Tibial artery (tissue), 4 donors: ENCODE measurements around the gene DROSHA.

Experiments used
- DNase-seq, 2 donors: peaks; one replicate each; pipeline ENCODE4 v3.0.0-alpha.2; 2019
- H3K27ac ChIP-seq, 2 donors: fragments of 200-600 bp; sonication (generic) in 1 of 2; 1 replicate in 1 of 2; 2 replicates in 1 of 2; pipeline ENCODE4 v1.5.1; 2018 to 2019; ENCODE audit warnings: mild to moderate bottlenecking in 1 of 2
- H3K27me3 ChIP-seq, 2 donors: fragments of 200-600 bp; sonication (generic) in 1 of 2; one replicate each; pipeline versions ENCODE4 v1.5.1 to v1.6.0; 2016 to 2019
- H3K36me3 ChIP-seq, 3 donors: fragments of 200-600 bp; sonication (generic) in 2 of 3; one replicate each; pipeline ENCODE4 v1.5.1; 2016 to 2019; ENCODE audit warnings: mild to moderate bottlenecking in 2 of 3
- H3K4me1 ChIP-seq, 4 donors: fragments of 200-600 bp; sonication (generic) in 2 of 4; 1 replicate in 3 of 4; 2 replicates in 1 of 4; pipeline ENCODE4 v1.5.1; 2016 to 2019
- H3K4me3 ChIP-seq, 2 donors: fragments of 200-600 bp; sonication (generic) in 1 of 2; 1 replicate in 1 of 2; 2 replicates in 1 of 2; pipeline ENCODE4 v1.5.1; 2018 to 2019; ENCODE audit warnings: mild to moderate bottlenecking in 2 of 2
- H3K9me3 ChIP-seq, 3 donors: fragments of 200-600 bp; sonication (generic) in 1 of 3; one replicate each; pipeline ENCODE4 v1.5.1; 2016 to 2019
- CTCF ChIP-seq, 2 experiments: fragments of 200-600 bp in 1 of 2; fragments of 450-650 bp in 1 of 2; IDR thresholded peaks; one replicate each; pipeline ENCODE4 v1.5.1; 2017 to 2019; ENCODE audit warnings: antibody characterized with exemption in 2 of 2, mild to moderate bottlenecking in 1 of 2, moderate library complexity in 1 of 2
- intact Hi-C: fragments of 100-400 bp; cut with DNase I; formaldehyde crosslinking; loops from one replicate; pipeline ENCODE4 v1.15.0; 2023; ENCODE audit warnings: low total_unique reads

DROSHA gene

GRCh38 chr5:31479706-31480105 lies 52.2 kb downstream of the DROSHA start:
- Histone ChIP-seq H3K9me3 (no peaks in the 10 kb centered on the region), H3K36me3 (peaks cover 15 to 43% (median 24%) of the 10 kb centered on the region in 3 donors), H3K27ac (no peak overlapping the region), H3K4me3 (no peak overlapping the region), H3K27me3 (no peaks in the 10 kb centered on the region), H3K4me1 (peaks cover 0 to 5% (median 0%) of the 10 kb centered on the region in 4 donors)
- no peak for TF ChIP-seq CTCF (IDR thresholded peaks at IDR 0.05)
- no peak for DNase-seq
- intact Hi-C loops: no loop called here

- Histone ChIP-seq H3K27ac (no peak overlapping the region), H3K4me1 (peaks cover 0 to 5% (median 0%) of the 10 kb centered on the region in 4 donors), H3K4me3 (no peak overlapping the region), H3K9me3 (no peaks in the 10 kb centered on the region), H3K36me3 (peaks cover 15 to 38% (median 22%) of the 10 kb centered on the region in 3 donors), H3K27me3 (no peaks in the 10 kb centered on the region)
- DNase-seq: no peak
- no peak for TF ChIP-seq CTCF (IDR thresholded peaks at IDR 0.05)
- intact Hi-C loops: no loop called here
Measured at GRCh38 chr5:31478901-31479300, 53.0 kb downstream of the DROSHA start.

GRCh38 chr5:31477971-31478370 lies 53.9 kb downstream of the DROSHA start:
- Histone ChIP-seq H3K4me1 (peaks cover 0 to 5% (median 0%) of the 10 kb centered on the region in 4 donors), H3K9me3 (no peaks in the 10 kb centered on the region), H3K27me3 (no peaks in the 10 kb centered on the region), H3K27ac (no peak overlapping the region), H3K36me3 (peaks cover 9 to 39% (median 28%) of the 10 kb centered on the region in 3 donors), H3K4me3 (no peak overlapping the region)
- no peak for DNase-seq
- intact Hi-C loops: no loop called here
- TF ChIP-seq CTCF (IDR thresholded peaks at IDR 0.05): no peak

GRCh38 chr5:31477516-31477915 lies 54.4 kb downstream of the DROSHA start:
- Histone ChIP-seq H3K36me3 (peaks cover 5 to 43% (median 28%) of the 10 kb centered on the region in 3 donors), H3K4me1 (peaks cover 0 to 5% (median 0%) of the 10 kb centered on the region in 4 donors), H3K9me3 (no peaks in the 10 kb centered on the region), H3K27ac (no peak overlapping the region), H3K4me3 (no peak overlapping the region), H3K27me3 (no peaks in the 10 kb centered on the region)
- intact Hi-C loops: no loop called here
- no peak for DNase-seq
- no peak for TF ChIP-seq CTCF (IDR thresholded peaks at IDR 0.05)

GRCh38 chr5:31476738-31477141 lies 55.2 kb downstream of the DROSHA start:
- H3K27me3 ChIP-seq: no peaks in the 10 kb centered on the region
- DNase-seq: no peak
- intact Hi-C loops: no loop called here
- H3K27ac ChIP-seq: no peak overlapping the region
- H3K36me3 ChIP-seq: peaks cover 5 to 43% (median 28%) of the 10 kb centered on the region in 3 donors
- TF ChIP-seq CTCF (IDR thresholded peaks at IDR 0.05): no peak
- H3K4me3 ChIP-seq: no peak overlapping the region
- no peaks in the 10 kb centered on the region for H3K9me3 ChIP-seq
- H3K4me1 ChIP-seq: peaks cover 0 to 3% (median 0%) of the 10 kb centered on the region in 4 donors

- Histone ChIP-seq H3K9me3 (no peaks in the 10 kb centered on the region), H3K27me3 (no peaks in the 10 kb centered on the region), H3K36me3 (peaks cover 15 to 44% (median 22%) of the 10 kb centered on the region in 3 donors), H3K27ac (no peak overlapping the region), H3K4me3 (no peak overlapping the region), H3K4me1 (no peaks in the 10 kb centered on the region)
- DNase-seq: no peak
- intact Hi-C loops: no loop called here
- no peak for TF ChIP-seq CTCF (IDR thresholded peaks at IDR 0.05)
Measured at GRCh38 chr5:31471916-31472315, 60.0 kb downstream of the DROSHA start.
